Measurements from ENCODE around the gene CMPK1. TPM values are rescaled to one million over a fixed set of nuclear protein-coding genes. Genes with fewer than 3 reads are reported as not detected.

The CMPK1 gene
- total RNA-seq, 1 experiment from 2014 or later = 28.7 TPM

- H3K27me3 ChIP-seq (ENCODE audit: insufficient read depth, low read length) = no peaks in the 10 kb centered on the region
- H4K20me1 ChIP-seq (ENCODE audit: control insufficient read depth, insufficient read depth, insufficient read length) = no peaks in the 10 kb centered on the region
- H3K79me1 ChIP-seq (ENCODE audit: insufficient read depth, low read depth, low read length, poor library complexity, severe bottlenecking) = no peaks in the 10 kb centered on the region
- Mint-ChIP-seq H3K36me3 (ENCODE audit: insufficient read depth in 1 of 3, low read depth in 3 of 3) (peaks cover 25 to 56% (median 54%) of the 10 kb centered on the region in 3 experiments; a peak in 6 of 7 replicates), H3K9me3 (no peaks in the 10 kb centered on the region), H3K27ac (no peak overlapping the region), H3K4me3 (no peak overlapping the region), H3K4me1 (no peaks in the 10 kb centered on the region), H3K27me3 (ENCODE audit: low read depth) (no peaks in the 10 kb centered on the region)
- no peak overlapping the region for H3K4me2 ChIP-seq (ENCODE audit: insufficient read depth, insufficient read length, low read length)
- no peak overlapping the region for H4K91ac ChIP-seq (ENCODE audit: insufficient read length, low read depth, low read length)
- no peak overlapping the region for H2BK5ac ChIP-seq (ENCODE audit: insufficient read length, low read length)
- no peak overlapping the region for H2BK20ac ChIP-seq (ENCODE audit: low read depth, low read length, poor library complexity, severe bottlenecking)
- H2BK12ac ChIP-seq (ENCODE audit: insufficient read length, low read depth, low read length) = no peak overlapping the region
- H3K4me1 ChIP-seq (ENCODE audit: insufficient read depth, low read length) = no peaks in the 10 kb centered on the region
- H2AK5ac ChIP-seq (ENCODE audit: insufficient read length, low read length) = no peak overlapping the region
- H3K79me2 ChIP-seq (ENCODE audit: insufficient read depth, low read length) = no peaks in the 10 kb centered on the region
- no peak overlapping the region for H3K56ac ChIP-seq (ENCODE audit: insufficient read length, low read depth, low read length)
- no peak overlapping the region for H3K9ac ChIP-seq (ENCODE audit: extremely low read depth, insufficient read length, low read length)
- no peak overlapping the region for H3K14ac ChIP-seq (ENCODE audit: insufficient read depth, low read length)
- no peak overlapping the region for H3K4ac ChIP-seq (ENCODE audit: low read depth, low read length)
- H4K5ac ChIP-seq (ENCODE audit: insufficient read length, low read depth, low read length) = no peak overlapping the region
- H3T11ph ChIP-seq (ENCODE audit: low read length) = no peak overlapping the region
- H3K9me3 ChIP-seq (ENCODE audit: control insufficient read depth, low read depth, low read length) = no peaks in the 10 kb centered on the region
- no peaks in the 10 kb centered on the region for H3K23me2 ChIP-seq (ENCODE audit: insufficient read length, low read depth, low read length, poor library complexity, severe bottlenecking)
- DNase-seq = no peak
- no peak overlapping the region for H2AFZ ChIP-seq (ENCODE audit: low read length)
- no peak overlapping the region for H3K23ac ChIP-seq (ENCODE audit: insufficient read length, low read depth, low read length)
- H2BK120ac ChIP-seq (ENCODE audit: low read depth, low read length, poor library complexity, severe bottlenecking) = no peak overlapping the region
- H4K8ac ChIP-seq (replicated peaks; ENCODE audit: insufficient read length, low read depth, low read length) = no peak overlapping the region
- no peak overlapping the region for H3K27ac ChIP-seq (ENCODE audit: insufficient read length, low read depth, low read length)
- TF ChIP-seq, protein P1, sequence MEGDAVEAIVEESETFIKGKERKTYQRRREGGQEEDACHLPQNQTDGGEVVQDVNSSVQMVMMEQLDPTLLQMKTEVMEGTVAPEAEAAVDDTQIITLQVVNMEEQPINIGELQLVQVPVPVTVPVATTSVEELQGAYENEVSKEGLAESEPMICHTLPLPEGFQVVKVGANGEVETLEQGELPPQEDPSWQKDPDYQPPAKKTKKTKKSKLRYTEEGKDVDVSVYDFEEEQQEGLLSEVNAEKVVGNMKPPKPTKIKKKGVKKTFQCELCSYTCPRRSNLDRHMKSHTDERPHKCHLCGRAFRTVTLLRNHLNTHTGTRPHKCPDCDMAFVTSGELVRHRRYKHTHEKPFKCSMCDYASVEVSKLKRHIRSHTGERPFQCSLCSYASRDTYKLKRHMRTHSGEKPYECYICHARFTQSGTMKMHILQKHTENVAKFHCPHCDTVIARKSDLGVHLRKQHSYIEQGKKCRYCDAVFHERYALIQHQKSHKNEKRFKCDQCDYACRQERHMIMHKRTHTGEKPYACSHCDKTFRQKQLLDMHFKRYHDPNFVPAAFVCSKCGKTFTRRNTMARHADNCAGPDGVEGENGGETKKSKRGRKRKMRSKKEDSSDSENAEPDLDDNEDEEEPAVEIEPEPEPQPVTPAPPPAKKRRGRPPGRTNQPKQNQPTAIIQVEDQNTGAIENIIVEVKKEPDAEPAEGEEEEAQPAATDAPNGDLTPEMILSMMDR (conservative IDR thresholded peaks at IDR 0.05) = no peak
- no peak overlapping the region for H3K18ac ChIP-seq (ENCODE audit: insufficient read length, low read depth, low read length)
- H2BK15ac ChIP-seq (ENCODE audit: low read depth, low read length) = no peak overlapping the region
Observed at GRCh38 chr1:47298025-47298699, 35.4 kb upstream of the CMPK1 start.

Measured in H9 (cell line).